ENCODE data around the gene TUBB4A. TPM values are rescaled to one million over a fixed set of nuclear protein-coding genes. Genes with fewer than 3 reads are reported as not detected.
A peak's percentile ranks its signal among the peaks of the same experiment; 100 is the strongest.

The TUBB4A gene
- total and polyA plus RNA-seq, 4 donors: 0.05 to 2.1 (median 0.18) TPM

DNA sequence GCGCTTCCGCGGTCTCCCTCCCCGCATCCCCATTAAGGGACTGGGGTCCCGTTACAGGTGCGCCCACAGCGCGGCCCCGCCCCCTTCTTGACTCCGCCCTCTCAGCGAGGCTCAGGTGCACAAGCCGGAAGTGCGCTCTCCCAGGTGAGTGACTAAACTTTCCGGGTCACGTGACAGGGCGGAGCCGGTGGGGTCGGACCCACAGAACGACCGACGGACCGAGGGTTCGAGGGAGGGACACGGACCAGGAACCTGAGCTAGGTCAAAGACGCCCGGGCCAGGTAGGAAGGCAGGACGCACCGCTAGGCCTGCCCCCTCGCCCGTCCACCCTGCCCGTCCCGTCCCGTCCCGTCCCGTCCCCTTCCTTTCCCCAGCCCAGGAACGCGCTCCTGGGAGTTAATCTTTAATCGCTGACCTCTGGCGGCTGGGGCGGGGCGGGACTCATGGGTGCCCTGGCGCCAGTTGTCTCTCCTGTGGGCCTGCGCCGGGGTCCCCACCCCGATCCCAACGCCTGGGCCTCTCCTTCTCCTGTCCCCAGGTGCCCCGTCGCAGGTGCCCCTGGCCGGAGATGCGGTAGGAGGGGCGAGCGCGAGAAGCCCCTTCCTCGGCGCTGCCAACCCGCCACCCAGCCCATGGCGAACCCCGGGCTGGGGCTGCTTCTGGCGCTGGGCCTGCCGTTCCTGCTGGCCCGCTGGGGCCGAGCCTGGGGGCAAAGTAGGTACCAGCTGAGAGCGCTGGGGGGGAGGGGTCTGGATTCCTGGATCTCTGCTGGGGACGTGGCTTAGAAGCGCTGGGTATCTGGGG is 37.8 kb downstream of the TUBB4A start, which contains the start of gene CRB3:
CRB3 (plus strand) TSS at position 202 of the 804 bp plus-strand sequence; CDS start at position 633, 431 bp downstream.
- H3K27ac ChIP-seq (ENCODE audit: low read depth in 1 of 2, low read length in 1 of 2): peak within 1 kb of the TSS in 1 of 2 donors; percentile 83
- DNase-seq: peak; percentile 61 to 84 (median 82)
- peak; percentile 20 for ATAC-seq (ENCODE audit: insufficient read depth, low FRiP score)

DNA sequence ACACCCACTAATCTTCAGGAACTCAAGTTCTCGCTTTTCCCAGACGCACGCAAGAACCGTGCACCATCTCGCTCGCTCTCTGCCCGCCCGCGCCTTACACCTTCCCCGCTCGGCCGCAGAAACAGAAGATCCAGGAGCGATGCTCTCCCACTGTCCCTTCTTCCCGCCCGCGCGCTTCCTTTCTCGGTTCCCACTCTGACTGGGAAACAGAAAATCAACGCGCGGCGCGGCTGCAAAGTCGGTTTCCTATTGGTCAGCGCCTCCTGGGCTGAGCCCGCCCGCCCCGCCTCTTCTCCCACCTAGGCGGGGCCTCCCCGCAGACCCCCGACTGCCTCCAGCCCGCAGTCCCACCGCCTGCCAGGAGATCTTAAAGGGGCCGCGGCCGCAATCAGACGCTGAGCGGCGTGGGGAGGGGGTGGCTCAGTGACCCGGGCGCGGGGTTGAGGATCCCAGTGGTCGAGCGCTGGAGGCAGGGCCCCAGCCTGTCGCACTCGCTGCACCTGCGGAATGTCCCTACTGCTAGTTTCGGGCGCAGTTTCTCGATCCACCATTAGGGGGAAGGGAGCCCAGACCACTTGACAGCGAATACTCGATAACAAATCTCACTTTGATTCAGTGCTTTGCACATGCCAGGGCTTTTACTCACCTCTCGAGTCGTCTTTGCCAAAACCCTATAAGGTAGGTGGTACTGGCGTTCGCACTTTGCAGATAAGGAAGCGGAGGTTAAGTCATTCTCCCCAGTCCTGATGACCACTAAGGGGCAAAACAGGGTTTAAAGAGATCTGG is 41.8 kb downstream of the TUBB4A start:
- WGBS, 2 donors: 0% methylated on average over 57 of the region's 57 CpGs
- TF ChIP-seq, protein P1, sequence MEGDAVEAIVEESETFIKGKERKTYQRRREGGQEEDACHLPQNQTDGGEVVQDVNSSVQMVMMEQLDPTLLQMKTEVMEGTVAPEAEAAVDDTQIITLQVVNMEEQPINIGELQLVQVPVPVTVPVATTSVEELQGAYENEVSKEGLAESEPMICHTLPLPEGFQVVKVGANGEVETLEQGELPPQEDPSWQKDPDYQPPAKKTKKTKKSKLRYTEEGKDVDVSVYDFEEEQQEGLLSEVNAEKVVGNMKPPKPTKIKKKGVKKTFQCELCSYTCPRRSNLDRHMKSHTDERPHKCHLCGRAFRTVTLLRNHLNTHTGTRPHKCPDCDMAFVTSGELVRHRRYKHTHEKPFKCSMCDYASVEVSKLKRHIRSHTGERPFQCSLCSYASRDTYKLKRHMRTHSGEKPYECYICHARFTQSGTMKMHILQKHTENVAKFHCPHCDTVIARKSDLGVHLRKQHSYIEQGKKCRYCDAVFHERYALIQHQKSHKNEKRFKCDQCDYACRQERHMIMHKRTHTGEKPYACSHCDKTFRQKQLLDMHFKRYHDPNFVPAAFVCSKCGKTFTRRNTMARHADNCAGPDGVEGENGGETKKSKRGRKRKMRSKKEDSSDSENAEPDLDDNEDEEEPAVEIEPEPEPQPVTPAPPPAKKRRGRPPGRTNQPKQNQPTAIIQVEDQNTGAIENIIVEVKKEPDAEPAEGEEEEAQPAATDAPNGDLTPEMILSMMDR (IDR thresholded peaks at IDR 0.05; ENCODE audit: control extremely low read depth, extremely low read depth): peak; percentile 39
- Histone ChIP-seq H3K27me3 (ENCODE audit: control insufficient read depth in 3 of 3, insufficient read depth in 3 of 3, low read length in 2 of 3) (peaks cover 0 to 7% (median 4%) of the 10 kb centered on the region in 3 donors), H3K4me3 (peak overlapping the region; percentile 65), H3K9me3 (ENCODE audit: control insufficient read depth in 4 of 4, insufficient read depth in 3 of 4, low read length in 3 of 4) (no peaks in the 10 kb centered on the region), H3K9ac (ENCODE audit: insufficient read depth in 1 of 2, low read length in 2 of 2) (peak overlapping the region in 1 of 2 donors; percentile 61), H3K4me1 (ENCODE audit: control insufficient read depth in 5 of 5, insufficient read depth in 5 of 5, low read length in 5 of 5) (peaks cover 0 to 10% (median 0%) of the 10 kb centered on the region in 5 donors), H3K36me3 (ENCODE audit: control insufficient read depth in 4 of 4, insufficient read depth in 4 of 4, low read length in 4 of 4) (peaks cover 0 to 3% (median 0%) of the 10 kb centered on the region in 4 donors), H3K27ac (ENCODE audit: low read depth in 1 of 2, low read length in 1 of 2) (peak overlapping the region; percentile 81 to 93)
- ATAC-seq (ENCODE audit: insufficient read depth, low FRiP score) (peak; percentile 87), DNase-seq (peak; percentile 98 to 99 (median 99))

More for the DNA sequence above, 37.8 kb downstream of the TUBB4A start, which contains the start of gene CRB3:
- Histone ChIP-seq H3K4me1 (ENCODE audit: control insufficient read depth in 5 of 5, insufficient read depth in 5 of 5, low read length in 5 of 5) (peaks cover 0 to 3% (median 0%) of the 10 kb centered on the region in 5 donors), H3K4me3 (peak within 1 kb of the TSS; percentile 41), H3K36me3 (ENCODE audit: control insufficient read depth in 4 of 4, insufficient read depth in 4 of 4, low read length in 4 of 4) (no peaks in the 10 kb centered on the region), H3K27me3 (ENCODE audit: control insufficient read depth in 3 of 3, insufficient read depth in 3 of 3, low read length in 2 of 3) (peaks cover 0 to 11% (median 7%) of the 10 kb centered on the region in 3 donors), H3K9ac (ENCODE audit: insufficient read depth in 1 of 2, low read length in 2 of 2) (peak within 1 kb of the TSS in 1 of 2 donors; percentile 16), H3K9me3 (ENCODE audit: control insufficient read depth in 4 of 4, insufficient read depth in 3 of 4, low read length in 3 of 4) (no peaks in the 10 kb centered on the region)
- WGBS, 2 donors: 6 to 10% methylated on average over 62 to 65 of the region's 65 CpGs
- TF ChIP-seq, protein P1 (IDR thresholded peaks at IDR 0.05; ENCODE audit: control extremely low read depth, extremely low read depth): no peak

DNA sequence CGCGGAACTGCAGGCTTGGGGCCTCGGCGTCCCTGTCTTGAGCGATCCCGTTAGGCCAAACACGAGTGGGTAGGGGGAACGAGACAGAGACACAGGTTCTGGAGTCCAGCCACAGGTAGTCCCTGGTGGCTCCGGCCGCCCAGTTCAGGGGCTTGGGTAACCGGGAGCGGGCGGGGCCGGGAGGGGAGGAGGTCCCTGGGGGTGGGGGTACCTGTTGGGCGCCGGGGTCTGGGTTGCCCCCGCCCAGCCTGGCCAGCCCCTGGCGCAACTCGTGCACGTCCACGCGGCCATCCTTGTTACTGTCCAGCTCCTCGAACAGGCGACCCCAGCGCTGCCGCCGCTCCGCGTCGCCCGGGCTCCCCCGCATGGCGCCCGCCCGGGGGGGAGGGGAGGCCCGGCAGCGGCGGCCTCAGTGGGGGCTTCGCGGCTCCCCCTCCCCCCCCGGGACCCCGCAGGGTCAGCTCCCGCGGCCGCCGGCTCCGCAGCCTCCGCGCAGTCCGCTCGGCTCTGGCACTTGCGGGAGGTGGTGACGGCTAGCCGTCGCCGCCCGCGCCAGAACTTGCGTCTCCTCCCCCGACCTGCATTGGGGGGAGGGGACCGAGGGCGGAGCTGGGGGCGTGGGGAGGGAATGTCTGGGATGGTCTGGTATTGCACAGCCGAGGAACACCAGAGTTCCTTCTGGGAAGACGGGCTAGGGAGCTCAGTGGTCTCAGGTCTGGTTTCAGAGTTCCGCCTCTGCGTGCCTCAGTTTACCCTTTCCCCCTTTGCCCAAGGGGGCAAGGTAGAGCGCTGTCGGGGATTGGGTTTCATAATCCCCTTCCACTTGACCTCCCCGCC is 42.6 kb downstream of the TUBB4A start, which contains the start of gene SLC25A23:
SLC25A23 (minus strand) TSS at position 531 of the 837 bp plus-strand sequence; CDS start at position 367, 164 bp downstream.
- Histone ChIP-seq H3K27me3 (ENCODE audit: control insufficient read depth in 3 of 3, insufficient read depth in 3 of 3, low read length in 2 of 3) (peaks cover 0 to 4% (median 0%) of the 10 kb centered on the region in 3 donors), H3K36me3 (ENCODE audit: control insufficient read depth in 4 of 4, insufficient read depth in 4 of 4, low read length in 4 of 4) (peaks cover 0 to 7% (median 5%) of the 10 kb centered on the region in 4 donors), H3K27ac (ENCODE audit: low read depth in 1 of 2, low read length in 1 of 2) (peak within 1 kb of the TSS; percentile 81 to 93), H3K4me3 (peak within 1 kb of the TSS; percentile 65), H3K9ac (ENCODE audit: insufficient read depth in 1 of 2, low read length in 2 of 2) (peak within 1 kb of the TSS; percentile 39 to 61), H3K9me3 (ENCODE audit: control insufficient read depth in 4 of 4, insufficient read depth in 3 of 4, low read length in 3 of 4) (peaks cover 0 to 2% (median 0%) of the 10 kb centered on the region in 4 donors), H3K4me1 (ENCODE audit: control insufficient read depth in 5 of 5, insufficient read depth in 5 of 5, low read length in 5 of 5) (peaks cover 0 to 10% (median 0%) of the 10 kb centered on the region in 5 donors)
- TF ChIP-seq, protein P1 (IDR thresholded peaks at IDR 0.05; ENCODE audit: control extremely low read depth, extremely low read depth): no peak
- ATAC-seq (ENCODE audit: insufficient read depth, low FRiP score) (peak; percentile 55), DNase-seq (peak; percentile 85 to 89 (median 85))
- 3 to 9% methylated on average over 36 to 69 of the region's 70 CpGs for WGBS, 2 donors
